Astrocyte (in vitro differentiated cells and primary cell): ENCODE measurements around the gene IL32. TPM values are rescaled to one million over a fixed set of nuclear protein-coding genes. Genes with fewer than 3 reads are reported as not detected.
"Not testable (repeated sequence)": the region's sequence is repeated elsewhere in the genome, so short reads cannot be mapped to it uniquely, and the experiment has no call there.

Experiments
- DNase-seq: peaks from one replicate; pipeline ENCODE4 v3.0.0-alpha.2; 2010; ENCODE audit warnings: low read depth
- FAIRE-seq: peaks from 2 replicates; lab custom pipeline; 2011; peaks lifted over from hg19 to GRCh38; lab: Jason Lieb, UNC
- H2AFZ ChIP-seq: 2 replicates; pipeline ENCODE4 v1.6.0; 2012; ENCODE audit warnings: low read depth, low read length, inconsistent platforms
- H3K27ac ChIP-seq: 2 replicates; pipeline ENCODE4 v1.5.1; 2011; ENCODE audit warnings: low read depth, low read length, inconsistent platforms
- H3K27me3 ChIP-seq: 2 replicates; pipeline ENCODE4 v1.6.0; 2011; ENCODE audit warnings: low read length, inconsistent platforms; ENCODE audit not compliant: insufficient read depth
- H3K36me3 ChIP-seq: 2 replicates; pipeline ENCODE4 v1.5.1; 2011; ENCODE audit warnings: low read length, inconsistent platforms; ENCODE audit not compliant: insufficient read depth
- H3K4me1 ChIP-seq: 2 replicates; pipeline ENCODE4 v1.5.1; 2011; ENCODE audit warnings: low read length, inconsistent platforms; ENCODE audit not compliant: insufficient read depth
- H3K4me2 ChIP-seq: 2 replicates; pipeline ENCODE4 v1.6.0; 2012; ENCODE audit warnings: low read length, inconsistent platforms
- H3K4me3 ChIP-seq: 2 replicates; pipeline ENCODE4 v1.5.1; 2011; ENCODE audit warnings: low read depth, mild to moderate bottlenecking, low read length, inconsistent platforms; ENCODE audit not compliant: insufficient read depth
- H3K79me2 ChIP-seq: 2 replicates; pipeline ENCODE4 v1.6.0; 2012; ENCODE audit warnings: mild to moderate bottlenecking, low read length, inconsistent platforms; ENCODE audit not compliant: insufficient read depth
- H3K9ac ChIP-seq: 2 replicates; pipeline ENCODE4 v1.6.0; 2012; ENCODE audit warnings: mild to moderate bottlenecking, low read length, inconsistent platforms
- H3K9me3 ChIP-seq: 2 replicates; pipeline ENCODE4 v1.5.1; 2012; ENCODE audit warnings: low read depth, mild to moderate bottlenecking, low read length, inconsistent platforms; ENCODE audit not compliant: insufficient read depth
- H4K20me1 ChIP-seq: 2 replicates; pipeline ENCODE4 v1.6.0; 2012; ENCODE audit warnings: low read length, inconsistent platforms; ENCODE audit not compliant: insufficient read depth
- H3K27ac Mint-ChIP-seq: one replicate; pipeline ENCODE4 v1.8.0; 2021; ENCODE audit warnings: mild to moderate bottlenecking, mixed read lengths; ENCODE audit not compliant: unreplicated experiment
- H3K27me3 Mint-ChIP-seq: one replicate; pipeline ENCODE4 v1.8.0; 2021; ENCODE audit warnings: low read depth, mixed read lengths; ENCODE audit not compliant: unreplicated experiment
- H3K36me3 Mint-ChIP-seq: one replicate; pipeline ENCODE4 v1.8.0; 2021; ENCODE audit warnings: low read depth, mixed read lengths; ENCODE audit not compliant: unreplicated experiment
- H3K4me1 Mint-ChIP-seq: one replicate; pipeline ENCODE4 v1.8.0; 2021; ENCODE audit warnings: low read depth, mixed read lengths; ENCODE audit not compliant: unreplicated experiment
- H3K4me3 Mint-ChIP-seq: one replicate; pipeline ENCODE4 v1.8.0; 2021; ENCODE audit warnings: mild to moderate bottlenecking, moderate library complexity, mixed read lengths; ENCODE audit not compliant: unreplicated experiment
- H3K9me3 Mint-ChIP-seq: one replicate; pipeline ENCODE4 v1.8.0; 2021; ENCODE audit warnings: mild to moderate bottlenecking, mixed read lengths; ENCODE audit not compliant: unreplicated experiment
- EZH2 ChIP-seq: IDR thresholded peaks from 2 replicates; pipeline ENCODE4 v1.6.1; 2012; ENCODE audit warnings: mild to moderate bottlenecking, low read length, inconsistent platforms; ENCODE audit not compliant: insufficient read depth
- total RNA-seq: library from RNA; stranded (reverse); gene quantifications from 2 replicates; pipeline ENCODE4 v1.2.1, GENCODE V29; 2021
- TF ChIP-seq, protein P1 (sequence below): IDR thresholded peaks from 2 replicates; pipeline ENCODE4 v1.5.1; 2011; ENCODE audit warnings: low read depth, mild to moderate bottlenecking, inconsistent platforms, low read length, moderate library complexity; ENCODE audit not compliant: insufficient read depth

The IL32 gene
- total RNA-seq, 1 donor from 2014 or later: 43.8 TPM

DNA sequence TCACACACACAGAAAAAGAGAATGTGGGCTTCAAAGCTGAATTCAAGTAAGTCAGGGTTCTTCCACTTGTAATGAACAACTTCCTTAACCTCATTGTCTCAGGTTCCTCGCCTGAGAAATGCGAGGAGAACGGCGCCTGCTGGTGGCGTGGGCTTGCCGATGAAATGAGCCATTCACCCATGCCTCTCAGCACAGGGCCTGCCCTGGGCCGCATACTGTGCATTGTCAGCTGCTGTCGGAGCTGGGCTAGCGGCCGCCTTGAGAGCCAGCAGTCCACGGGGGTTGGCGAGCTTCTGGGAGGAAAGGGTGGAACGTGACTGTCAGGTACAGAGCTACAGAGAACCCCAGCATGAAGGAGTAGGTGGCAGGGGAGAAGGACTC is 12.1 kb upstream of the IL32 start:
- H3K9me3 Mint-ChIP-seq, H3K4me2 ChIP-seq, H3K9me3 ChIP-seq, H3K27me3 ChIP-seq, H4K20me1 ChIP-seq, H3K9ac ChIP-seq, H3K36me3 Mint-ChIP-seq, H3K27ac Mint-ChIP-seq, FAIRE-seq, H3K4me3 ChIP-seq, H3K36me3 ChIP-seq, H3K4me3 Mint-ChIP-seq, H2AFZ ChIP-seq, H3K4me1 ChIP-seq, H3K79me2 ChIP-seq, H3K27ac ChIP-seq, DNase-seq, H3K4me1 Mint-ChIP-seq: not testable (repeated sequence)
- H3K27me3 Mint-ChIP-seq: peaks cover 21% of the 10 kb centered on the region

DNA sequence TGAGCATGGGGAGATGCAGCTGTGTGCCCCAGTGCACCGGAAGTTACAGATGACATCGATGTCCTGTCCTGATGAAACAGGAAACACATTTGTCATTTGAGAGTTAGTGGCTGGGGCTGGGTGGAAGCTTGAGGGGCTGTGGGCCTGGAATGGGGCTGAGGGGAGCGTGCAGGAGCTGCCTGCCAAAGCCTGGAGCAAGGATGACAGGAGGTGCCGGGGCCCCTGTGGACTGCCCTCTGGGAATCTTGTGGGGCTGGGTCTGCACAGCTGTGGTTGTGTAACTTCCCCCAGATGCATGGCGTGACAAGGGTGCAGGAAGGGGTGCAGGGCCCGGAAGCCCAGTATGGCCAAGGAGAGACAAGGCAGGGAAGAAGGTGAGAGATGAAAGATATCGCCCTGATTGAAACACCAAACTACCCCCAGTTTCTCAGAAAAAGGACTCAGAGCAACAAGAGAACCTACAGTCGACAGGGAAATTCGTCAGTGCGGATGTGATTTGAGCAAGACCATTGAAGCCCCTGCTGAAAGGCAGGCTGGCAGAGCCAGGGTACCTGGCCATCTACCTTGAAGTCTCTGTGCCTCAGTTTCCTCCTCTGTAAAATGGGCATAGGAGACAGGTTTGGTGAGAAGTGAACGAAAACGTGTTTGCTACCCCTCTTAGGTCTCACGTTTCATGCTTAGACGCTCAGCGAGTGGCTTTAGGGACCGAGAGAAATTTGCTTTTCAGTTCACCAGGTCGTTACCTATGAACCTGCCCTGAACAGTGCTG is 10.3 kb upstream of the IL32 start:
- no peaks in the 10 kb centered on the region for H3K79me2 ChIP-seq
- H3K4me3 ChIP-seq: no peak overlapping the region
- FAIRE-seq: no peak
- Mint-ChIP-seq H3K4me1 (no peaks in the 10 kb centered on the region), H3K36me3 (peaks cover 10% of the 10 kb centered on the region), H3K27me3 (peaks cover 13% of the 10 kb centered on the region), H3K4me3 (no peak overlapping the region), H3K27ac (no peak overlapping the region), H3K9me3 (peaks cover 3% of the 10 kb centered on the region)
- peaks cover 3% of the 10 kb centered on the region for H4K20me1 ChIP-seq
- no peaks in the 10 kb centered on the region for H3K9me3 ChIP-seq
- no peaks in the 10 kb centered on the region for H3K27me3 ChIP-seq
- H2AFZ ChIP-seq: no peak overlapping the region
- no peak overlapping the region for H3K4me2 ChIP-seq
- no peak for DNase-seq
- peaks cover 10% of the 10 kb centered on the region for H3K4me1 ChIP-seq
- no peak for TF ChIP-seq EZH2
- TF ChIP-seq, protein P1, sequence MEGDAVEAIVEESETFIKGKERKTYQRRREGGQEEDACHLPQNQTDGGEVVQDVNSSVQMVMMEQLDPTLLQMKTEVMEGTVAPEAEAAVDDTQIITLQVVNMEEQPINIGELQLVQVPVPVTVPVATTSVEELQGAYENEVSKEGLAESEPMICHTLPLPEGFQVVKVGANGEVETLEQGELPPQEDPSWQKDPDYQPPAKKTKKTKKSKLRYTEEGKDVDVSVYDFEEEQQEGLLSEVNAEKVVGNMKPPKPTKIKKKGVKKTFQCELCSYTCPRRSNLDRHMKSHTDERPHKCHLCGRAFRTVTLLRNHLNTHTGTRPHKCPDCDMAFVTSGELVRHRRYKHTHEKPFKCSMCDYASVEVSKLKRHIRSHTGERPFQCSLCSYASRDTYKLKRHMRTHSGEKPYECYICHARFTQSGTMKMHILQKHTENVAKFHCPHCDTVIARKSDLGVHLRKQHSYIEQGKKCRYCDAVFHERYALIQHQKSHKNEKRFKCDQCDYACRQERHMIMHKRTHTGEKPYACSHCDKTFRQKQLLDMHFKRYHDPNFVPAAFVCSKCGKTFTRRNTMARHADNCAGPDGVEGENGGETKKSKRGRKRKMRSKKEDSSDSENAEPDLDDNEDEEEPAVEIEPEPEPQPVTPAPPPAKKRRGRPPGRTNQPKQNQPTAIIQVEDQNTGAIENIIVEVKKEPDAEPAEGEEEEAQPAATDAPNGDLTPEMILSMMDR: no peak
- no peaks in the 10 kb centered on the region for H3K36me3 ChIP-seq
- H3K9ac ChIP-seq: no peak overlapping the region
- no peak overlapping the region for H3K27ac ChIP-seq

DNA sequence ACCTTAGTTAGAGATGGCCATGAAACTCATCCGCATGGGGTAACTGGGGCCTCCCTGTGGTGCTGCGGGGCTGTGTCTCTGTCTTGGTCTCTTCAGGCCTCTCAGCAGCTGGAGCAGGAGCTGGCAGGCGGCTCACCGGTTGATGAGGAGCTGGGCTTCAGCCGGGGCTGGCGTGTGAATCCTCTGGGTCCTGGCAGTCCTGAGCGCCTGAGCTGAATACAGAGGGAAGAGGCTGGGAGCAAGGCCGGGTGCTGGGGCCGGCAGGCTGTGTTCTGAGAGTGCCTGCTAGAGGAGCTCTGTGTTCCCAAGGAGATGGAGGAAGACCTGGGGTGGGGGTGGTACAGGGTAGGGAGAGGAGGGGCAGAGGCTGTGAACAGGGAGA is 9.7 kb upstream of the IL32 start:
- H2AFZ ChIP-seq, H3K9me3 Mint-ChIP-seq, H3K4me2 ChIP-seq, H3K9me3 ChIP-seq, H3K4me3 ChIP-seq, H3K79me2 ChIP-seq, H3K36me3 ChIP-seq, DNase-seq, H3K27me3 ChIP-seq, H3K9ac ChIP-seq, H3K27ac ChIP-seq, H4K20me1 ChIP-seq, H3K27ac Mint-ChIP-seq, H3K4me1 Mint-ChIP-seq, H3K4me1 ChIP-seq, H3K36me3 Mint-ChIP-seq, H3K4me3 Mint-ChIP-seq, FAIRE-seq: not testable (repeated sequence)
- H3K27me3 Mint-ChIP-seq: peaks cover 11% of the 10 kb centered on the region
